ENCODE results near the gene IFT43. TPM values are rescaled to one million over a fixed set of nuclear protein-coding genes. Genes with fewer than 3 reads are reported as not detected.

IFT43 gene
- total RNA-seq, 3 donors from 2014 or later = 21.4 to 47.2 (median 41.9) TPM

- intact Hi-C loops (cut with DNase I; ENCODE audit: low total_unique reads) = loop anchor here (10.0 kb wide), 1 partner anchor 167 kb away; no protein-coding TSS in a partner anchor
- Histone ChIP-seq H3K27me3 (no peaks in the 10 kb centered on the region), H3K4me3 (no peak overlapping the region), H3K9me3 (no peaks in the 10 kb centered on the region), H3K36me3 (no peaks in the 10 kb centered on the region), H3K4me1 (no peaks in the 10 kb centered on the region), H3K27ac (no peak overlapping the region)
- no peak for DNase-seq (ENCODE audit: low spot score in 2 of 2)
- TF ChIP-seq POLR2AphosphoS5 (IDR thresholded peaks at IDR 0.05) = no peak
- no peak for TF ChIP-seq POLR2A (IDR thresholded peaks at IDR 0.05)
- no peak for TF ChIP-seq CTCF (IDR thresholded peaks at IDR 0.05)
These were observed 14.1 kb upstream of the IFT43 start for GRCh38 chr14:75971509-75971908.

- Histone ChIP-seq H3K27ac (no peak overlapping the region), H3K4me1 (no peaks in the 10 kb centered on the region), H3K4me3 (no peak overlapping the region), H3K9me3 (no peaks in the 10 kb centered on the region), H3K27me3 (no peaks in the 10 kb centered on the region), H3K36me3 (no peaks in the 10 kb centered on the region)
- no peak for DNase-seq (ENCODE audit: low spot score in 2 of 2)
- intact Hi-C loops (cut with DNase I; ENCODE audit: low total_unique reads) = loop anchor here (10.0 kb wide), 1 partner anchor 168 kb away; no protein-coding TSS in a partner anchor
- TF ChIP-seq POLR2AphosphoS5 (IDR thresholded peaks at IDR 0.05) = no peak
- no peak for TF ChIP-seq POLR2A (IDR thresholded peaks at IDR 0.05)
- TF ChIP-seq CTCF (IDR thresholded peaks at IDR 0.05) = no peak
These were observed 12.7 kb upstream of the IFT43 start for GRCh38 chr14:75972801-75973421.

- DNase-seq (ENCODE audit: low spot score in 2 of 2) = no peak
- Histone ChIP-seq H3K4me1 (peaks cover 5 to 10% of the 10 kb centered on the region in 2 donors), H3K4me3 (no peak overlapping the region), H3K9me3 (no peaks in the 10 kb centered on the region), H3K36me3 (no peaks in the 10 kb centered on the region), H3K27ac (peak overlapping the region; percentile 21 to 45), H3K27me3 (no peaks in the 10 kb centered on the region)
- no peak for TF ChIP-seq POLR2A (IDR thresholded peaks at IDR 0.05)
- TF ChIP-seq POLR2AphosphoS5 (IDR thresholded peaks at IDR 0.05) = no peak
- TF ChIP-seq CTCF (IDR thresholded peaks at IDR 0.05) = no peak
- intact Hi-C loops (cut with DNase I; ENCODE audit: low total_unique reads) = loop anchor here (5.0 to 10.0 kb wide), 2 partner anchors 70 to 172 kb away; no protein-coding TSS in a partner anchor
These were observed 8.6 kb upstream of the IFT43 start for GRCh38 chr14:75976826-75977581.

- Histone ChIP-seq H3K4me3 (no peak overlapping the region), H3K27me3 (no peaks in the 10 kb centered on the region), H3K27ac (peak overlapping the region; percentile 45 to 97), H3K36me3 (no peaks in the 10 kb centered on the region), H3K4me1 (peaks cover 5 to 10% of the 10 kb centered on the region in 2 donors), H3K9me3 (no peaks in the 10 kb centered on the region)
- intact Hi-C loops (cut with DNase I; ENCODE audit: low total_unique reads) = loop anchor here (5.0 to 10.0 kb wide), 2 partner anchors 70 to 173 kb away; no protein-coding TSS in a partner anchor
- no peak for DNase-seq (ENCODE audit: low spot score in 2 of 2)
- TF ChIP-seq POLR2A (IDR thresholded peaks at IDR 0.05) (no peak), POLR2AphosphoS5 (IDR thresholded peaks at IDR 0.05) (no peak)
These were observed 8.0 kb upstream of the IFT43 start for GRCh38 chr14:75977582-75977943.

- H3K27me3 ChIP-seq = no peaks in the 10 kb centered on the region
- H3K27ac ChIP-seq = peak overlapping the region; percentile 21 to 97
- TF ChIP-seq POLR2A (IDR thresholded peaks at IDR 0.05) = no peak
- no peaks in the 10 kb centered on the region for H3K9me3 ChIP-seq
- intact Hi-C loops (cut with DNase I; ENCODE audit: low total_unique reads) = loop anchor here (5.0 to 10.0 kb wide), 2 partner anchors 71 to 173 kb away; no protein-coding TSS in a partner anchor
- H3K4me1 ChIP-seq = peaks cover 5 to 10% of the 10 kb centered on the region in 2 donors
- peak in 1 of 2 donors; percentile 77 for DNase-seq (ENCODE audit: low spot score in 2 of 2)
- peak overlapping the region in 1 of 3 donors; percentile 90 for H3K4me3 ChIP-seq
- no peaks in the 10 kb centered on the region for H3K36me3 ChIP-seq
These were observed 7.3 kb upstream of the IFT43 start for GRCh38 chr14:75978249-75978731.

All from breast epithelium (tissue), 4 donors.